Measurements from ENCODE around the gene HAVCR1.

- TF ChIP-seq EZH2 (IDR thresholded peaks at IDR 0.05; ENCODE audit: borderline replicate concordance, low read depth, low read length, severe bottlenecking): no peak
- no peak for TF ChIP-seq CTCF (IDR thresholded peaks at IDR 0.05; ENCODE audit: borderline replicate concordance, extremely low read depth, low read length, poor library complexity, severe bottlenecking)
Measured at GRCh38 chr5:157020511-157021222, 38.2 kb downstream of the HAVCR1 start.

All from DND-41 (cell line).